ENCODE results near the gene OGFR. TPM values are rescaled to one million over a fixed set of nuclear protein-coding genes. Genes with fewer than 3 reads are reported as not detected.

Gene OGFR
- total RNA-seq, 1 experiment from 2014 or later = 80.1 TPM

DNA sequence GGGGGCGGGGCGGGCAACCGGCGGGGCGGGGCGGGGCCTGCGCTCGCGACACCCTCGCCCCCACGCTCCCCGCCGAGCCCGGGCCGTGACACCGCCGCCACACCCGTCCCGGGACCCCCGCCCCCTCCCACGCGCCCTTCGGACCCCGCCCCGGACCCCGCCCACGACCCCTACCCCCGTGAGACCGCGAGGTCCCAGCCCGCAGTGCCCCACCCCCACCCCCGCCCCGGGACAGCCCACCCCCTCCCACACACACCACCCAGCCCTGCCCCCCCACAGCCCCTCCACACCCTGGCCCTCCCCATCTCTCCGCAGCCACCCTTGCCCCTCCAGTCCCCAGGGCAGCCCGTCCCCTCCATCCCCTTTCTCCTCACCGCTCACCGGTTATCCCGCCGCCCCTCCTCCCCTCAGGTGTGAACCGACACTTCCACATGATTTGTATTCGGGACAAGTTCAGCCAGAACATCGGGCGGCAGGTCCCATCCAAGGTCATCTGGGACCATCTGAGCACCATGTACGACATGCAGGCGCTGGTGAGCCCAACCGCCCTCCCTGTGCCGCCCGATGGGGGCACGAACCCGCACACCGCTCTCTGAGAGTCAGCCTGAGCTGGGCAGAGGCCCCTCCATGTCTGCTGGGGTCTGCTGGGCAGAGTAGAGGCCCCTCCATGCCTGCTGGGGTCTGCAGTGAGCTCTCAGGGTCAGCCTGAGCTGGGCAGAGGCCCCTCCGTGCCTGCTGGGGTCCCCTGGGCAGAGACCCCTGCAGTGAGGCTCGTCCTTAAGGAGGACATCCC, 7.7 kb upstream of the OGFR start:
- TF ChIP-seq, protein P1, sequence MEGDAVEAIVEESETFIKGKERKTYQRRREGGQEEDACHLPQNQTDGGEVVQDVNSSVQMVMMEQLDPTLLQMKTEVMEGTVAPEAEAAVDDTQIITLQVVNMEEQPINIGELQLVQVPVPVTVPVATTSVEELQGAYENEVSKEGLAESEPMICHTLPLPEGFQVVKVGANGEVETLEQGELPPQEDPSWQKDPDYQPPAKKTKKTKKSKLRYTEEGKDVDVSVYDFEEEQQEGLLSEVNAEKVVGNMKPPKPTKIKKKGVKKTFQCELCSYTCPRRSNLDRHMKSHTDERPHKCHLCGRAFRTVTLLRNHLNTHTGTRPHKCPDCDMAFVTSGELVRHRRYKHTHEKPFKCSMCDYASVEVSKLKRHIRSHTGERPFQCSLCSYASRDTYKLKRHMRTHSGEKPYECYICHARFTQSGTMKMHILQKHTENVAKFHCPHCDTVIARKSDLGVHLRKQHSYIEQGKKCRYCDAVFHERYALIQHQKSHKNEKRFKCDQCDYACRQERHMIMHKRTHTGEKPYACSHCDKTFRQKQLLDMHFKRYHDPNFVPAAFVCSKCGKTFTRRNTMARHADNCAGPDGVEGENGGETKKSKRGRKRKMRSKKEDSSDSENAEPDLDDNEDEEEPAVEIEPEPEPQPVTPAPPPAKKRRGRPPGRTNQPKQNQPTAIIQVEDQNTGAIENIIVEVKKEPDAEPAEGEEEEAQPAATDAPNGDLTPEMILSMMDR (IDR thresholded peaks at IDR 0.05; ENCODE audit: unreplicated experiment) = no peak
- intact Hi-C loops (cut with micrococcal nuclease; ENCODE audit: unreplicated experiment) = no loop called here
- BruUV-seq (replicated peaks) = TSS peak; percentile 13
- peak overlapping the region; percentile 70 for H3K27ac Mint-ChIP-seq (ENCODE audit: unreplicated experiment)
- H3K4me3 Mint-ChIP-seq (ENCODE audit: low read depth, unreplicated experiment) = peak overlapping the region; percentile 78
- H3K9me3 Mint-ChIP-seq (ENCODE audit: low read depth, unreplicated experiment) = no peaks in the 10 kb centered on the region
- peaks cover 8% of the 10 kb centered on the region for H3K27me3 Mint-ChIP-seq (ENCODE audit: unreplicated experiment)
- H3K36me3 Mint-ChIP-seq (ENCODE audit: insufficient read depth, unreplicated experiment) = peaks cover 83% of the 10 kb centered on the region
- CTCF ChIA-PET = interaction anchor here (0.6 to 3.3 kb wide), 4 partner anchors 11 to 94 kb away, joined by 4 to 15 read pairs (median 4); no protein-coding TSS in a partner anchor
- no peak for DNase-seq
- peaks cover 33% of the 10 kb centered on the region for H3K4me1 Mint-ChIP-seq (ENCODE audit: low read depth, unreplicated experiment)

DNA sequence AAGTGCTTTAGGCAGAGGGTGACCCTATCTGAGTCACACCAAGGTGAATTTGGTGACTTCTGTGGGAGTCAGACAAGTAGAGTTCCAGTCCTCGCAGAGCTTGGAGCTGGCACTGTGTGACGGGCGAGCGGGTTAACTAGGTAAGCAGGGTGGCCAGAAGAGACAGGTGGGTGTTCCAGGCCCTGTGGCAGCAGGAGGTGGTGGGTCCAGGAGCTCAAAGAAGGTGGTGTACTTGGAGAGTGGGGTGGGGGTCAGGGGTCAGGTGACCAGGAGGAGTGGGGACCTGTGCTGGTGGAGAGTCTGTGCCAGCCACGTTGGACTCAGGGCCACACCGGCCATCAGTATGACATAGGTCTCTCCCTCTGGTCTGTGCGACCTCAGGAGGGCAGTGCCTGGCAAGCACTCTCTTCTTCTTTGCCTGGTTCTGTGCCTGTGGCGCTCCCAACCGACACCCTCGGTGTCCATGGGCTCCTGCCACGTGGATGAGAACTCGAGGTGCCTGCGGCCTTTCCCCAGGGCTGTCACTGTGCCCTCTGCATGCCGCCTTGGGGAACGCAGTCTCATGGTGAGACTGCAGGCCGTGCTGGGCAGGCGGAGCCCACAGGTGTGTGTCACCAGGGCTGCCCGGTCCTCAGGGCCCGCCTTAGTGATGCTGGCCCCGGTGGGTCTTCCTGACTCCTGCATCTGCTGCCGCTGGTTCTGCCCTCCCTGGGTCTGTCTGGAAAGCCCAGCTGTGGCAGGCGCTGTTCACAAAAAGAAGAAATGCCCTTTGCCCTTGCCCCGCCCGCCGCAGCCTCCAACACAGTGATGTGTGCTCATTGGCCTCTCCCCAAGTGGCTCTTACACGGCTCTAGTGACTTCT, 6.7 kb upstream of the OGFR start:
- Mint-ChIP-seq H3K27ac (ENCODE audit: unreplicated experiment) (peak overlapping the region; percentile 70), H3K9me3 (ENCODE audit: low read depth, unreplicated experiment) (no peaks in the 10 kb centered on the region), H3K4me1 (ENCODE audit: low read depth, unreplicated experiment) (peaks cover 23% of the 10 kb centered on the region), H3K36me3 (ENCODE audit: insufficient read depth, unreplicated experiment) (peaks cover 82% of the 10 kb centered on the region), H3K27me3 (ENCODE audit: unreplicated experiment) (peaks cover 5% of the 10 kb centered on the region), H3K4me3 (ENCODE audit: low read depth, unreplicated experiment) (peak overlapping the region; percentile 78)
- DNase-seq = no peak
- TF ChIP-seq, protein P1 (IDR thresholded peaks at IDR 0.05; ENCODE audit: unreplicated experiment) = no peak
- intact Hi-C loops (cut with micrococcal nuclease; ENCODE audit: unreplicated experiment) = no loop called here
- BruUV-seq (replicated peaks) = no TSS peak
- CTCF ChIA-PET = interaction anchor here (0.6 kb wide), 1 partner anchor 116 kb away, joined by 3 read pairs; no protein-coding TSS in a partner anchor

DNA sequence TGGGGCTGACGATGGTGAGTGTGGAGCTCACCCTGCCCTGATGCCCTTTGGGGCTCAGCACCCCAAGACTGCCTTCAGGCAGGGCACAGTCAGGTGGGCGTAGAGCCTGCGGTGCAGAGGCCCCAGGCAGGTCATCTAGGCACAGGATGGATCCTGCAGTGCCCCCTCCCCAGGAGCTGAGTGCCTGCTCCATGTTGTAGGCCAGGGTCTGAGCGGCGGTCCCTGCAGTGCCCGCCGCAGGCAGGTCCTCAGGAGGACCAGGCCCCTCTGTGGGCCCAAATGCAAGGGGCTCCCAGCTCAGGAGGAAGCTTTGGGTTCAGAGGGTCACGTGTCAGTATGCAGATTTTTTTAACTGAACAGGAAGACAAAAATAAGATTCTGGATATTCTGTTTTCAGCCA, 5.6 kb upstream of the OGFR start:
- Mint-ChIP-seq H3K27ac (ENCODE audit: unreplicated experiment) (no peak overlapping the region), H3K9me3 (ENCODE audit: low read depth, unreplicated experiment) (no peaks in the 10 kb centered on the region), H3K4me1 (ENCODE audit: low read depth, unreplicated experiment) (peaks cover 18% of the 10 kb centered on the region), H3K27me3 (ENCODE audit: unreplicated experiment) (no peaks in the 10 kb centered on the region), H3K36me3 (ENCODE audit: insufficient read depth, unreplicated experiment) (peaks cover 79% of the 10 kb centered on the region), H3K4me3 (ENCODE audit: low read depth, unreplicated experiment) (no peak overlapping the region)
- DNase-seq = no peak
- no TSS peak for BruUV-seq (replicated peaks)
- CTCF ChIA-PET = no interaction called here
- TF ChIP-seq, protein P1 (IDR thresholded peaks at IDR 0.05; ENCODE audit: unreplicated experiment) = no peak
- intact Hi-C loops (cut with micrococcal nuclease; ENCODE audit: unreplicated experiment) = no loop called here

DNA sequence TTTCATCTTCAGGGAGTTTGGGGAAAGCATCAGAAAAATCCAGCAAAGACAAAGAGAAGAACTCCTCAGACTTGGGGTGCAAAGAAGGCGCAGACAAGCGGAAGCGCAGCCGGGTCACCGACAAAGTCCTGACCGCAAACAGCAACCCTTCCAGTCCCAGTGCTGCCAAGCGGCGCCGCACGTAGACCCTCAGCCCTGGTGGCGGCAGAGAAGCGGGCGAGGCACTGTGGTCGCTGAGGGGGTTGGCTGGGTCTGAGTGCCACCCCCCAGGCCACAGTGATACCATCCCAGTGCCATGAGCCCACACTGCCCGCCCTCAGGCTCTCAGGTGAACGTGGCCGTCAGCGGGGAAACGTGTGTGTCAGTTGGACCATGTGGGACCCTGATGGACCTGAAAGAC, 5.2 kb upstream of the OGFR start:
- H3K27me3 Mint-ChIP-seq (ENCODE audit: unreplicated experiment) = no peaks in the 10 kb centered on the region
- H3K9me3 Mint-ChIP-seq (ENCODE audit: low read depth, unreplicated experiment) = no peaks in the 10 kb centered on the region
- DNase-seq = no peak
- no peak overlapping the region for H3K27ac Mint-ChIP-seq (ENCODE audit: unreplicated experiment)
- no peak overlapping the region for H3K4me3 Mint-ChIP-seq (ENCODE audit: low read depth, unreplicated experiment)
- CTCF ChIA-PET = no interaction called here
- H3K36me3 Mint-ChIP-seq (ENCODE audit: insufficient read depth, unreplicated experiment) = peaks cover 79% of the 10 kb centered on the region
- TF ChIP-seq, protein P1 (IDR thresholded peaks at IDR 0.05; ENCODE audit: unreplicated experiment) = no peak
- intact Hi-C loops (cut with micrococcal nuclease; ENCODE audit: unreplicated experiment) = no loop called here
- H3K4me1 Mint-ChIP-seq (ENCODE audit: low read depth, unreplicated experiment) = peaks cover 22% of the 10 kb centered on the region
- TSS peak; percentile 34 for BruUV-seq (replicated peaks)

Measured in Calu3 (cell line).